HL-60 (cell line): Measurements from ENCODE around the gene LIX1L.

ENCODE experiments used
- CTCF ChIP-seq: IDR thresholded peaks from one replicate; pipeline ENCODE4 v1.5.1; 2011; ENCODE audit warnings: low read length, control low read depth, inconsistent platforms; ENCODE audit not compliant: insufficient read depth
- GABPA ChIP-seq: IDR thresholded peaks from 2 replicates; pipeline ENCODE4 v1.6.1; 2012; ENCODE audit warnings: low read depth
- POLR2AphosphoS5 ChIP-seq: IDR thresholded peaks from 2 replicates; pipeline ENCODE4 v1.6.1; 2012; ENCODE audit warnings: low read depth
- REST ChIP-seq: IDR thresholded peaks from 2 replicates; pipeline ENCODE4 v1.6.1; 2012; ENCODE audit warnings: low read depth; ENCODE audit not compliant: insufficient replicate concordance

GRCh38 chr1:145997016-145997717 lies 39.4 kb upstream of the LIX1L start:
- TF ChIP-seq CTCF (no peak), REST (no peak), POLR2AphosphoS5 (no peak), GABPA (no peak)
